ENCODE results near the gene RAB3GAP1. TPM values are rescaled to one million over a fixed set of nuclear protein-coding genes. Genes with fewer than 3 reads are reported as not detected.

The RAB3GAP1 gene
- total RNA-seq, 1 donor from 2014 or later = 46.7 TPM

- peaks cover 6% of the 10 kb centered on the region for H3K36me3 Mint-ChIP-seq (ENCODE audit: unreplicated experiment)
- H3K27me3 Mint-ChIP-seq (ENCODE audit: unreplicated experiment) = no peaks in the 10 kb centered on the region
- H3K4me3 Mint-ChIP-seq (ENCODE audit: unreplicated experiment) = peak overlapping the region; percentile 98
- peak overlapping the region; percentile 98 for H3K27ac Mint-ChIP-seq (ENCODE audit: unreplicated experiment)
- TF ChIP-seq CTCF (IDR thresholded peaks at IDR 0.05) = no peak
- DNase-seq (ENCODE audit: extremely low spot score, unreplicated experiment) = no peak
- H3K4me1 Mint-ChIP-seq (ENCODE audit: unreplicated experiment) = peaks cover 41% of the 10 kb centered on the region
- no peaks in the 10 kb centered on the region for H3K9me3 Mint-ChIP-seq (ENCODE audit: unreplicated experiment)
Measured at GRCh38 chr2:135052997-135053474, 944 bp downstream of the RAB3GAP1 start.

GRCh38 chr2:135055182-135055786, 3.2 kb downstream of the RAB3GAP1 start:
- peak overlapping the region; percentile 88 for H3K27ac Mint-ChIP-seq (ENCODE audit: unreplicated experiment)
- H3K36me3 Mint-ChIP-seq (ENCODE audit: unreplicated experiment) = peaks cover 9% of the 10 kb centered on the region
- DNase-seq (ENCODE audit: extremely low spot score, unreplicated experiment) = no peak
- TF ChIP-seq CTCF (IDR thresholded peaks at IDR 0.05) = no peak
- no peaks in the 10 kb centered on the region for H3K27me3 Mint-ChIP-seq (ENCODE audit: unreplicated experiment)
- no peaks in the 10 kb centered on the region for H3K9me3 Mint-ChIP-seq (ENCODE audit: unreplicated experiment)
- no peak overlapping the region for H3K4me3 Mint-ChIP-seq (ENCODE audit: unreplicated experiment)
- H3K4me1 Mint-ChIP-seq (ENCODE audit: unreplicated experiment) = peaks cover 41% of the 10 kb centered on the region

GRCh38 chr2:135056790-135057189, 4.7 kb downstream of the RAB3GAP1 start:
- Mint-ChIP-seq H3K4me3 (ENCODE audit: unreplicated experiment) (no peak overlapping the region), H3K27me3 (ENCODE audit: unreplicated experiment) (no peaks in the 10 kb centered on the region), H3K36me3 (ENCODE audit: unreplicated experiment) (peaks cover 16% of the 10 kb centered on the region), H3K27ac (ENCODE audit: unreplicated experiment) (peak overlapping the region; percentile 34), H3K4me1 (ENCODE audit: unreplicated experiment) (peaks cover 40% of the 10 kb centered on the region), H3K9me3 (ENCODE audit: unreplicated experiment) (no peaks in the 10 kb centered on the region)
- DNase-seq (ENCODE audit: extremely low spot score, unreplicated experiment) = no peak
- TF ChIP-seq CTCF (IDR thresholded peaks at IDR 0.05) = no peak

- H3K4me1 Mint-ChIP-seq (ENCODE audit: unreplicated experiment) = peaks cover 27% of the 10 kb centered on the region
- H3K27me3 Mint-ChIP-seq (ENCODE audit: unreplicated experiment) = no peaks in the 10 kb centered on the region
- no peaks in the 10 kb centered on the region for H3K9me3 Mint-ChIP-seq (ENCODE audit: unreplicated experiment)
- no peak overlapping the region for H3K27ac Mint-ChIP-seq (ENCODE audit: unreplicated experiment)
- peaks cover 36% of the 10 kb centered on the region for H3K36me3 Mint-ChIP-seq (ENCODE audit: unreplicated experiment)
- no peak for TF ChIP-seq CTCF (IDR thresholded peaks at IDR 0.05)
- DNase-seq (ENCODE audit: extremely low spot score, unreplicated experiment) = no peak
- no peak overlapping the region for H3K4me3 Mint-ChIP-seq (ENCODE audit: unreplicated experiment)
Measured at GRCh38 chr2:135059577-135059976, 7.5 kb downstream of the RAB3GAP1 start.

GRCh38 chr2:135063210-135063609, 11.1 kb downstream of the RAB3GAP1 start:
- Mint-ChIP-seq H3K27ac (ENCODE audit: unreplicated experiment) (no peak overlapping the region), H3K9me3 (ENCODE audit: unreplicated experiment) (no peaks in the 10 kb centered on the region), H3K4me3 (ENCODE audit: unreplicated experiment) (no peak overlapping the region), H3K27me3 (ENCODE audit: unreplicated experiment) (no peaks in the 10 kb centered on the region), H3K36me3 (ENCODE audit: unreplicated experiment) (peaks cover 31% of the 10 kb centered on the region), H3K4me1 (ENCODE audit: unreplicated experiment) (peaks cover 5% of the 10 kb centered on the region)
- TF ChIP-seq CTCF (IDR thresholded peaks at IDR 0.05) = no peak
- DNase-seq (ENCODE audit: extremely low spot score, unreplicated experiment) = no peak
